Epithelial cell of prostate (primary cell): ENCODE data around the gene MYBPH.

Source experiments
- DNase-seq: peaks from one replicate; pipeline ENCODE4 v3.0.0-alpha.2; 2011; ENCODE audit warnings: low read depth, low spot score
- H3K27ac ChIP-seq: fragments of 450-650 bp; 2 replicates; pipeline ENCODE4 v1.5.1; 2017; ENCODE audit warnings: mild to moderate bottlenecking

Gene MYBPH

GRCh38 chr1:203168991-203169390, 6.6 kb downstream of the MYBPH start:
- no peak for DNase-seq
- no peak overlapping the region for H3K27ac ChIP-seq

DNA sequence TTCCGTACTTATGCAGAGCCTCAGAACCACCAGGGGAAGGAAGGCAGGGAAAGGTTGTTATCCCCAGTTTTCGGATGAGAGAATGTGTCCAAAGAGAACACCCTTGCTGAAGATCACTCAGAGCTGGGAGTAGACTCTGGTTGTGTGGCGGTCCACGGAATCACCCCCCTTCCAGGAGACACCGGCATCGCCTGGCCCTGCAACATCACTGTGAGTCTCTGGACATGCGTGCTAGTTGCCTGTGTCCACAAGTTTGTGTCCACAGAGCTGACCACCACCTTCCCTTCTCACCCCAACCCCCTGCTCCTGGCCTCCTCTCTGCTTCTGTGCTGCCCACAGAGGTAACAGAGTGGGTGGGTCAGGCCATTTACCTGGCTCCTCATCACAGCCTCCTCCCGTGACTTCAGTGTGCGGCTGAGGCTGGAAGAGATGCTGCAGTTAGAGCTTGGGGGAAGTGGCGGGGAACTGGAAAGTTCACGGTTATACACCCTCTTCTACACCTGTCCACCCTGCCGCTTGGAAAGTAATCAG, 7.3 kb downstream of the MYBPH start:
- H3K27ac ChIP-seq = no peak overlapping the region
- DNase-seq = no peak

DNA sequence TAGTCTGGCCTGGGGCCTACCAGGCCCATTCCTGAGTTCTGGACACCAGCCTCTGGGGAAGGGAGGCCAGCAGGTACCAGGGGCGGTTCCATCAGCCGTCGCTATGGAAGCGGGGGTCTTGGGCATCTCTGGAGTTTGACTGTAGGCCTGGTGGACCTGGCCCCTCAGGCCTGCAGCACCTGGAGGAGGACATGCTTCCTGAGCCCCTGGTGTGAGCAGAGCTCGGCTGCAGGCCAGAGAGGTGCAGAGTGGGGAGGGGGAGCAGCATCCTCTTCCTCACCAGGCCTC, 7.8 kb downstream of the MYBPH start:
- DNase-seq = no peak
- no peak overlapping the region for H3K27ac ChIP-seq

GRCh38 chr1:203167026-203167912, 8.4 kb downstream of the MYBPH start:
- H3K27ac ChIP-seq = no peak overlapping the region
- no peak for DNase-seq

DNA sequence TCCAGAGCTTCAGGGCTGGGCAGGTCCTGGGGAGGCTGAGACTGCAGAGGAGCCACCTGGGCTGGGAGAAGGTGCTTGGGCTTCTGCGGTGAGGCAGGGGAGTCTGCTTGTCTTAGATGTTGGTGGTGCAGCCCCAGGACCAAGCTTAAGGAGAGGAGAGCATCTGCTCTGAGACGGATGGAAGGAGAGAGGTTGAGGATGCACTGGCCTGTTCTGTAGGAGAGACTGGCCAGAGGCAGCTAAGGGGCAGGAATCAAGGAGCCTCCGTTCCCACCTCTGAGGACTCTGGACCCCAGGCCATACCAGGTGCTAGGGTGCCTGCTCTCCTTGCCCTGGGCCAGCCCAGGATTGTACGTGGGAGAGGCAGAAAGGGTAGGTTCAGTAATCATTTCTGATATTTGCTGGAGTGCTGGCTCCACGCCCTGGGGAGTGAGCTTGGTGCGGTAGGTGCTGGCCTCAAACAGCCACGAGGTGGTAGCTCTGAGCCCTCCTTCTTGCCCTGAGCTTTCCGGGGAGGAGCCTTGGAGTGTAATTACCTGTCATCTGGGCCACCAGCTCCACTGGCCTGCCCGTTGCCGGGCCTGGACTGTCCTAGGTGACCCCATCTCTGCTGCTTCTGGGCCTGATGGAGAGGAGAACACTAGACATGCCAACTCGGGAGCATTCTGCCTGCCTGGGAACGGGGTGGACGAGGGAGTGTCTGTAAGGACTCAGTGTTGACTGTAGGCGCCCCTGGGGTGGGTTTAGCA, 9.3 kb downstream of the MYBPH start:
- DNase-seq = no peak
- H3K27ac ChIP-seq = no peak overlapping the region

DNA sequence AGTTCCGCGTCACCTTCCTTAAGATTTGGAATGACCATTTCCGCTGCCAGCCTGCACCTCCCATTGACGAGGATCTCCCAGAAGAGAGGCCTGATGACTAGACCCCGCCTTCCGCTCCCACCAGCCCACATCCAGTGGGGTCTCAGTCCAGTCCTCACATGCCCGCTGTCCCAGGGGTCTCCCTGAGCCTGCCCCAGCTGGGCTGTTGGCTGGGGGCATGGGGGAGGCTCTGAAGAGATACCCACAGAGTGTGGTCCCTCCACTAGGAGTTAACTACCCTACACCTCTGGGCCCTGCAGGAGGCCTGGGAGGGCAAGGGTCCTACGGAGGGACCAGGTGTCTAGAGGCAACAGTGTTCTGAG, 9.8 kb downstream of the MYBPH start:
- no peak overlapping the region for H3K27ac ChIP-seq
- DNase-seq = no peak

GRCh38 chr1:203165101-203165799, 10.4 kb downstream of the MYBPH start:
- no peak for DNase-seq
- H3K27ac ChIP-seq = no peak overlapping the region

DNA sequence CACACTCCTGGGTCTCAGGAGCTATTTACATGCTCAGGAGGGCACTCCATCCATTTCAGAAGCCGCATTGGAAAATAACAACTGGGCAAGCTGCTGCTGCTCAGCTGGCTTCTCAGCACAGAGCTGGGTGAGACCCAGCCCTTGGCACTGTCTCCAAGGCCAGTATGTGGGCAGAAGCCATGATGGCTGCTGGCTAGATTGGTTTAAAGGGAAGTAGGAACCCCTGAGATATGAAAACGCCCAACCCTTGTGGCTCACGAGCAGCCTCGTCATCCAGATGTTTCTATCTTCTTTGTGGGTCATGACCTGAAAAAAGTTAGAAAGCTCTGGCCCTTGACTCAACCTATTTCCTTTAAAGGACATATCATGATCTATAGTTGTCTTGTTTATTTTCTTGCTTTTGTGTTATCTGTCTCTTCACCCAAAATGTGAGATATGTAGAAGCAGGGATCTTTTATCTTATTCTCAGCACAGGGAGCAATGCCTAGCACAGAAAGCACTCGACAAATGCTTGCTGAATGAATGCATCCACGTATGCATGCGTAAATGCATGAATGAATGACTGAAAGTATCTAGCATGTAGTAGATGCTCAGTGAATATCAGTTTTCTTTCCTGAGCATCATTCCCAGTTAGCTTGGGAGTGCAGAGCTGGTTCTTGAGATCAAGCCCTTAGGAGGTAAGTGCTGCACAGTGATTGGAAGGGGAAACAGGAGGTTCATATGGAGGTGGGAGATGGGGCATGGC, 11.6 kb downstream of the MYBPH start:
- no peak overlapping the region for H3K27ac ChIP-seq
- no peak for DNase-seq

GRCh38 chr1:203162403-203162802, 13.2 kb downstream of the MYBPH start:
- DNase-seq = no peak
- no peak overlapping the region for H3K27ac ChIP-seq

GRCh38 chr1:203161703-203162102, 13.9 kb downstream of the MYBPH start:
- DNase-seq = no peak
- no peak overlapping the region for H3K27ac ChIP-seq

DNA sequence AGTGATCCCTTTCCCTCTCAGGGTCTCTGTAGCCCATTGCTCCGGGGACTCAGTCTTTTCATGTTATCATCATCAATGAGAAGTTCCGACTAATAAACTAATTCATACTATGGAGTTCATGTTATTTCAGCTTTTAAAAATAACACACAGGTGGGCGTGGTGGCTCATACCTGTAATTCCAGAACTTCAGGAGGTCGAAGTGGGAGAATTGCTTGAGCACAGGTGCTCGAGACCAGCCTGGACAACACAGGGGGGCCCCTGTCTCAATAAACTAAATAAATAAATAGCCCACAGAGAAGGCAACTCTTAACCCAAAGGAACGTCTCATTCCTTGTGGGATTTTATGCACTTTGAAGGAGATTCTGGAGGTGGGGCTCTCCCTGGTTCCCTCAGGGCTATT, 14.5 kb downstream of the MYBPH start:
- no peak overlapping the region for H3K27ac ChIP-seq
- no peak for DNase-seq

DNA sequence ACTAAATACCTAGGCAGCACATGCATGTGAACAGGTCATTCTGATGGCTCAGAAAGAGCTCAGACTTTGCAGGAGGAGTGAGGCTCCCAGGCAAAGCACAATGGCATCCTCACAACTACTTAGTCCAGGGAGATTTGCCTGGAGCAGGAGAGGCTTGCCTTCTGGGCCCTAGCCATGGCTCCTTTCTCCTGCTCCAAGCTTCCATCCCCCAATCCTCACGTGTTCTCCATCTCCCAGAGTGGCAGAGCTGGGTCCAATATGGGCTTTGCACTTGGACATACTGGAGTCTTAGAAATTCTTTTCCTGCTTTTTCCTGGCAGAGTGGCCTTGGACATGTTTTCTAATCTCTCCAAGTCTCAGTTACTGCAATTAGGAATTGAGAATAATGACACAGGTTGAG, 15.8 kb downstream of the MYBPH start:
- no peak overlapping the region for H3K27ac ChIP-seq
- no peak for DNase-seq

DNA sequence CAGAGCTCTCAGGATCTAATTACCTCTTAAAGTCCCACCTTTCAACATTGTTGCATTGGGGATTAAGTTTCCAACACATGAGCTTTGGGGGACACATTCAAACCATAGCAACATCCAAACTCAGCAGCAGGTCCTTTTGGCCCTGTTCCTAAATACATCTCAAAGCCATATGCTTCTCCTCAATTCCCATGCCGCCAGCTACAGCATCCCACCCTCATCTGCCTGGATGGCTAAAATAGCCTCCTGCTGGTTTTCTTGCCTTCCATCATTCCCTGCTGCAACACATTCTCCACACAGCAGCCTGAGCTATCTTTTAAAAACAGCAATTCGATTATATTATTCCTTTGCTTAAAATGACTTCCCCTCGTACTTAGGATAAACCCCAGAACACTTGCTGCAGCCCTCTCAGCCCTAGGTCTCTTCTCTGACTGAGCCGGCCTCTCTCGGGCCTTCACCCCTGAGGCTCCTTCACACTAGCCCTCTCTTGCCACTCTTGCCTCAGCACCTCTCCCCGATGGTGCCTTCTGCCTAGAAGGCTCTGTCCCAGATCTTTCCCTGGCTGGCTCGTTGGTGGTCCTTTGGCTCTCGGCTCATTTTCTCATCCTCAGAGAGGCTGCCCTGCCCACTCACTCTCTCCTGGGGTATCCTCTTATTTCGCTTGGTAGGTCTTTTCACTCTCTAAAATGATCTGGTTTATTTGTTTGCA, 16.5 kb downstream of the MYBPH start:
- no peak for DNase-seq
- no peak overlapping the region for H3K27ac ChIP-seq

DNA sequence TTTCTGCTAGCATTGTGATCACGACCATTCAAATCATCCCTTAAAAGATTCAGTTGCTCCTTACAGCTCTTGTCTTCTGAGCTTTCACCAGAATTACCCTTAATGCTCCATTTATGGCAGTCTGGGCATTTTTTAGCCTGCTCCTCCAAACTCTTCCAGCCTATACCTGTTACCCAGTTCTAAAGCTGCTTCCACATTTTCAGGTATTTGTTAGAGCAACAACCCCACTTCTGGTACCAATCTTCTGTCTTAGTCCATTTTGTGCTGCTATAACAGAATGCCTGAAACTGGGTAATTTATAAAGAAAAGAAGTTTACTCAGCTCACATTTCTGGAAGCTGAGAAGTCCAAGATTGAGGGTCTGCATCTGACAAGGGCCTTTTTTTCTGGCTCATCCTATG, 17.2 kb downstream of the MYBPH start:
- DNase-seq = no peak
- no peak overlapping the region for H3K27ac ChIP-seq

GRCh38 chr1:203156280-203156679, 19.3 kb downstream of the MYBPH start:
- no peak overlapping the region for H3K27ac ChIP-seq
- DNase-seq = no peak

GRCh38 chr1:203153989-203154821, 21.4 kb downstream of the MYBPH start:
- peak overlapping the region; percentile 35 for H3K27ac ChIP-seq
- DNase-seq = peak; percentile 37

DNA sequence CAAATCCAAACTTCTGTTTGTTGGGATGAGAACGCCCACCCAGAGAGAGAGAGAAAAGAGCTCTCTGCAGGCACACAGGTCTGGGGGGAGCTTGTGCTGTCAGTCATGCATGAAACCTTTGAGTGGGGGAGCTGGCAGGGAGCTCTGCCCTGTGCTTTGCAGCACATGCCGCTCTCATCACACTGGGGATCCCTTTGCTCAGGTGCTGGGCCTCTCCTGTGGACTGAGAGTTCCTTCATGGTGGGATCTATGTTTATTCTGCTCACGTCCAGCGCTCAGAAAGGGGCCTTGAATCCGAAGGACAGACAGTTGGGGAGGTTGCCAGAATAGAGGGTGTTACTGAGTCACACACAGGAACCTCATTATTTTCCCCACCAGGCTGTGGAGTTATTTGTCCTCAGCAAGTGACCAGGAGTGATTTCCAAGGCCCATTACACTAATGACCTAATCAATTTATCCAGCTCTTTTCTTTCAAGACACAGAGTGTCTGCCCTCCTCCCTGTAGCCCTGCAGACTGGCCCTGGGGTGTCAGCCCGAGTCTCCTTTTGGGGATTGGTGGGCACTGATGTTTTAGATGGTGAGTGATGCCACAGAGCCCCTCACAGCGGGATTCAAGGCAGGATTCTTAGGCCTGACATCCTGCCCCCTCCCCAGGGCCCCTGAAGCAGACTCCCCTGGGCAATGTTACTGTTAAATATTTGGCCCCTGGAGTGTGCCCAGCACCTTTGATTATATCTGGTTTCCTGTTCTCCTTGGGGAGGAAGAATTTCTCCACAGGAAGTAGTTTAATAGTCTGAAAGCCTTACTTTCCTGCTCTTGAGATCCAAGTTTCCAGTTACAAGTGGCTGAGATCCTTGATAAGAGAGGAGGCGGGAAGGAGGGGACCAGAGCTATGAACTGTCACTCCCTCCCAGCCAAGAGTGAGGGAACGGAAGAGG, 22.3 kb downstream of the MYBPH start:
- DNase-seq = no peak
- H3K27ac ChIP-seq = peak overlapping the region; percentile 35
